Endothelial cell of umbilical vein (primary cell): Measurements from ENCODE around the gene SLC12A5. TPM values are rescaled to one million over a fixed set of nuclear protein-coding genes. Genes with fewer than 3 reads are reported as not detected.

ENCODE experiments used
- BruUV-seq: library from RNA; stranded (reverse); fragments of 400-500 nt; replicated peaks from 2 replicates; lab custom pipeline; 2021; lab: Mats Ljungman, UMichigan
- CTCF ChIA-PET: fragments of 300-600, 350-600 bp; sonication (Branson Sonifier 250); formaldehyde crosslinking; loops from one replicate; lab custom pipeline; 2021; ENCODE audit warnings: antibody characterized with exemption, inconsistent platforms; lab: Charles Lee
- POLR2A ChIA-PET: fragments of 300-600, 350-600 bp; sonication (Branson Sonifier 250); formaldehyde crosslinking; loops from one replicate; lab custom pipeline; 2021; ENCODE audit warnings: antibody characterized with exemption, inconsistent platforms; lab: Charles Lee
- DNase-seq: peaks from one replicate; pipeline ENCODE4 v3.0.0-alpha.2; 2011; ENCODE audit warnings: low read depth, low spot score
- FAIRE-seq: peaks from 2 replicates; lab custom pipeline; 2011; peaks lifted over from hg19 to GRCh38; lab: Jason Lieb, UNC
- H2AFZ ChIP-seq: 2 replicates; pipeline ENCODE4 v1.6.0; 2012; ENCODE audit warnings: low read depth, low read length, control low read depth, inconsistent platforms
- H3K27ac ChIP-seq: 2 replicates; pipeline ENCODE4 v1.5.1; 2011; ENCODE audit warnings: low read depth, mild to moderate bottlenecking, control low read depth, low read length, moderate library complexity; ENCODE audit not compliant: insufficient read depth
- H3K27me3 ChIP-seq, 2 experiments: 2 replicates each; pipeline versions ENCODE4 v1.6.0 to v1.6.1; 2011; ENCODE audit warnings: low read length in 2 of 2, mixed read lengths in 1 of 2; ENCODE audit not compliant: control insufficient read depth in 2 of 2, insufficient read depth in 2 of 2
- H3K36me3 ChIP-seq, 2 experiments: 2 replicates in 1 of 2; 3 replicates in 1 of 2; pipeline ENCODE4 v1.5.1; 2011; ENCODE audit warnings: low read length in 2 of 2, mild to moderate bottlenecking in 1 of 2, moderate library complexity in 1 of 2; ENCODE audit not compliant: control insufficient read depth in 2 of 2, insufficient read depth in 2 of 2; ENCODE audit errors: extremely low read depth in 1 of 2
- H3K4me1 ChIP-seq: 3 replicates; pipeline ENCODE4 v1.5.1; 2011; ENCODE audit warnings: mild to moderate bottlenecking, low read length; ENCODE audit not compliant: control insufficient read depth, insufficient read depth; ENCODE audit errors: extremely low read depth
- H3K4me2 ChIP-seq: 2 replicates; pipeline ENCODE4 v1.6.1; 2011; ENCODE audit warnings: low read length, control low read depth, mixed read lengths; ENCODE audit not compliant: insufficient read depth
- H3K4me3 ChIP-seq, 3 experiments: fragments of 200-600 bp in 1 of 3; sonication (generic), shearing (Covaris generic) in 1 of 3; replicated peaks in 1 of 3; 2 replicates each; pipeline ENCODE4 v1.5.1; 2011 to 2016; ENCODE audit warnings: control low read depth in 3 of 3, low read length in 3 of 3, mild to moderate bottlenecking in 2 of 3, inconsistent platforms in 1 of 3, low read depth in 1 of 3, moderate library complexity in 1 of 3; ENCODE audit not compliant: insufficient read depth in 1 of 3
- H3K79me2 ChIP-seq: 2 replicates; pipeline ENCODE4 v1.6.0; 2012; ENCODE audit warnings: low read length, inconsistent platforms; ENCODE audit not compliant: control insufficient read depth, insufficient read depth
- H3K9ac ChIP-seq: replicated peaks from 2 replicates; pipeline ENCODE3; 2011; ENCODE audit warnings: low read length, control low read depth; ENCODE audit not compliant: insufficient read depth; ENCODE audit errors: extremely low read depth
- H3K9me1 ChIP-seq: replicated peaks from 3 replicates; pipeline ENCODE4 v1.6.0; 2011; ENCODE audit warnings: mild to moderate bottlenecking, low read length; ENCODE audit not compliant: control insufficient read depth, insufficient read depth; ENCODE audit errors: extremely low read depth
- H3K9me3 ChIP-seq: replicated peaks from 2 replicates; pipeline ENCODE4 v1.5.1; 2012; ENCODE audit warnings: low read length, inconsistent platforms; ENCODE audit not compliant: control insufficient read depth, insufficient read depth
- H4K20me1 ChIP-seq: replicated peaks from 2 replicates; pipeline ENCODE3; 2011; ENCODE audit warnings: mild to moderate bottlenecking, low read length; ENCODE audit not compliant: control insufficient read depth, insufficient read depth; ENCODE audit errors: extremely low read depth
- EZH2 ChIP-seq: IDR thresholded peaks from 2 replicates; pipeline ENCODE4 v1.6.1; 2012; ENCODE audit warnings: borderline replicate concordance, low read depth, mild to moderate bottlenecking, moderate library complexity, low read length, inconsistent platforms; ENCODE audit not compliant: severe bottlenecking
- FOS ChIP-seq: IDR thresholded peaks from 2 replicates; pipeline ENCODE4 v1.6.1; 2011; ENCODE audit warnings: mild to moderate bottlenecking, low read length, moderate library complexity, borderline replicate concordance; ENCODE audit not compliant: insufficient read depth
- GATA2 ChIP-seq: IDR thresholded peaks from 2 replicates; pipeline ENCODE4 v1.7.0; 2011; ENCODE audit warnings: low read depth, mild to moderate bottlenecking, moderate library complexity, mixed read lengths, low read length; ENCODE audit not compliant: insufficient read length, insufficient read depth
- JUN ChIP-seq: IDR thresholded peaks from 2 replicates; pipeline ENCODE4 v1.6.1; 2011; ENCODE audit warnings: borderline replicate concordance, low read depth; ENCODE audit not compliant: insufficient read length, insufficient read depth
- MYC ChIP-seq: IDR thresholded peaks from one replicate; pipeline ENCODE4 v1.6.1; 2011; ENCODE audit warnings: mild to moderate bottlenecking, low read depth, low read length
- POLR2A ChIP-seq: IDR thresholded peaks from 2 replicates; pipeline ENCODE4 v1.6.1; 2012; ENCODE audit warnings: low read depth, mild to moderate bottlenecking, control low read depth, low read length
- POLR2AphosphoS5 ChIP-seq: IDR thresholded peaks from 2 replicates; pipeline ENCODE4 v1.6.1; 2012; ENCODE audit warnings: low read depth, mild to moderate bottlenecking, control low read depth, low read length, moderate library complexity; ENCODE audit not compliant: insufficient read depth
- dilution Hi-C: fragments of 300-500 bp; cut with MboI; formaldehyde crosslinking; loops from one replicate; pipeline ENCODE4 v1.15.0; 2019; ENCODE audit warnings: low sequenced_read_pairs; ENCODE audit not compliant: extremely low pct_ligation_motif_present
- intact Hi-C: fragments of 100-400 bp; cut with micrococcal nuclease; formaldehyde crosslinking; loops from one replicate; pipeline ENCODE4 v1.10.0; 2022
- polyA plus RNA-seq, 4 experiments: library from polyadenylated mRNA; depleted of rRNA in 3 of 4; stranded (reverse) in 3 of 4; unstranded in 1 of 4; fragments of >200 nt; gene quantifications; 2 replicates each; pipeline versions ENCODE4 v1.2.1 to v1.2.3, GENCODE V29; 2011 to 2012; ENCODE audit warnings: missing spikeins in 1 of 4
- total RNA-seq: library from RNA; stranded (reverse); gene quantifications from 2 replicates; pipeline ENCODE4 v1.2.3, GENCODE V29; 2021
- TF ChIP-seq, protein P1 (sequence below), 2 donors: IDR thresholded peaks; 1 replicate in 1 of 2; 2 replicates in 1 of 2; pipeline ENCODE4 v1.5.1; 2011; ENCODE audit warnings: low read length in 2 of 2, mild to moderate bottlenecking in 2 of 2, moderate library complexity in 2 of 2, control low read depth in 1 of 2, inconsistent platforms in 1 of 2, low read depth in 1 of 2; ENCODE audit not compliant: insufficient read depth in 1 of 2; ENCODE audit errors: extremely low read depth in 1 of 2
- TF ChIP-seq, protein P2 (sequence below): IDR thresholded peaks from 2 replicates; pipeline ENCODE4 v1.6.1; 2011; ENCODE audit not compliant: insufficient read depth, insufficient read length

The SLC12A5 gene
- total and polyA plus RNA-seq, 2 donors (not counting 3 experiments of a cell fraction or from before 2014, with no cell fraction given) = 1.6 to 2.3 TPM

DNA sequence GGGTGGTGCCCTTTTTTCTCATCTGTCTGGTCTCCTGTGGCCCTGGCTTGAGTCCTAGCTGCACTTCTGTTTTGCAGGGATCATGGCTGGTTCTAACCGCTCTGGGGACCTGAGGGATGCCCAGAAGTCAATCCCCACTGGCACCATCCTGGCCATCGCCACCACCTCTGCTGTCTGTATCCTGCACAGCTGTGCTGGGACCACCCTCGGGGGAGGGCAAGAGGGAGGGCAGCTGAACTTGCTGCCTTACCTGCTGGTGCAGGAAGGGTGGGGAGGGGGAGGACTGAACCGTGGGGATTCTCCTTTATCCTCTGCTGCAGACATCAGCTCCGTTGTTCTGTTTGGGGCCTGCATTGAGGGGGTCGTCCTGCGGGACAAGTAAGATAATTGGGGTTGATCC, 14.5 kb downstream of the SLC12A5 start:
- DNase-seq = no peak
- no peak for FAIRE-seq
- H3K27me3 ChIP-seq = no peaks in the 10 kb centered on the region
- H4K20me1 ChIP-seq = no peaks in the 10 kb centered on the region
- H3K36me3 ChIP-seq = no peaks in the 10 kb centered on the region
- H3K9ac ChIP-seq = no peak overlapping the region
- no peaks in the 10 kb centered on the region for H3K79me2 ChIP-seq
- H3K4me3 ChIP-seq = no peak overlapping the region
- intact Hi-C loops (no loop called here), dilution Hi-C loops (no loop called here)
- H3K9me3 ChIP-seq = no peaks in the 10 kb centered on the region
- H2AFZ ChIP-seq = no peak overlapping the region
- no TSS peak for BruUV-seq
- ChIA-PET CTCF (interaction anchor here (1.4 to 1.6 kb wide), 3 partner anchors 14 to 29 kb away, joined by 5 read pairs; no protein-coding TSS in a partner anchor), POLR2A (no interaction called here)
- H3K4me2 ChIP-seq = no peak overlapping the region
- no peak overlapping the region for H3K27ac ChIP-seq
- no peaks in the 10 kb centered on the region for H3K9me1 ChIP-seq
- no peaks in the 10 kb centered on the region for H3K4me1 ChIP-seq
- TF ChIP-seq FOS (no peak), JUN (no peak), POLR2AphosphoS5 (no peak), POLR2A (no peak), GATA2 (no peak), MYC (no peak), EZH2 (no peak)
- TF ChIP-seq, protein P1, sequence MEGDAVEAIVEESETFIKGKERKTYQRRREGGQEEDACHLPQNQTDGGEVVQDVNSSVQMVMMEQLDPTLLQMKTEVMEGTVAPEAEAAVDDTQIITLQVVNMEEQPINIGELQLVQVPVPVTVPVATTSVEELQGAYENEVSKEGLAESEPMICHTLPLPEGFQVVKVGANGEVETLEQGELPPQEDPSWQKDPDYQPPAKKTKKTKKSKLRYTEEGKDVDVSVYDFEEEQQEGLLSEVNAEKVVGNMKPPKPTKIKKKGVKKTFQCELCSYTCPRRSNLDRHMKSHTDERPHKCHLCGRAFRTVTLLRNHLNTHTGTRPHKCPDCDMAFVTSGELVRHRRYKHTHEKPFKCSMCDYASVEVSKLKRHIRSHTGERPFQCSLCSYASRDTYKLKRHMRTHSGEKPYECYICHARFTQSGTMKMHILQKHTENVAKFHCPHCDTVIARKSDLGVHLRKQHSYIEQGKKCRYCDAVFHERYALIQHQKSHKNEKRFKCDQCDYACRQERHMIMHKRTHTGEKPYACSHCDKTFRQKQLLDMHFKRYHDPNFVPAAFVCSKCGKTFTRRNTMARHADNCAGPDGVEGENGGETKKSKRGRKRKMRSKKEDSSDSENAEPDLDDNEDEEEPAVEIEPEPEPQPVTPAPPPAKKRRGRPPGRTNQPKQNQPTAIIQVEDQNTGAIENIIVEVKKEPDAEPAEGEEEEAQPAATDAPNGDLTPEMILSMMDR (IDR thresholded peaks at IDR 0.05; ENCODE audit: extremely low read depth in 1 of 2, insufficient read depth in 1 of 2, low read depth in 1 of 2, low read length in 2 of 2) = no peak
- TF ChIP-seq, protein P2, sequence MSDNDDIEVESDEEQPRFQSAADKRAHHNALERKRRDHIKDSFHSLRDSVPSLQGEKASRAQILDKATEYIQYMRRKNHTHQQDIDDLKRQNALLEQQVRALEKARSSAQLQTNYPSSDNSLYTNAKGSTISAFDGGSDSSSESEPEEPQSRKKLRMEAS = no peak
